ENCODE results near the gene TBKBP1. TPM values are rescaled to one million over a fixed set of nuclear protein-coding genes. Genes with fewer than 3 reads are reported as not detected.

Gene TBKBP1
- total RNA-seq, 4 donors from 2014 or later, result 8.2 to 11.0 (median 10.0) TPM

DNA sequence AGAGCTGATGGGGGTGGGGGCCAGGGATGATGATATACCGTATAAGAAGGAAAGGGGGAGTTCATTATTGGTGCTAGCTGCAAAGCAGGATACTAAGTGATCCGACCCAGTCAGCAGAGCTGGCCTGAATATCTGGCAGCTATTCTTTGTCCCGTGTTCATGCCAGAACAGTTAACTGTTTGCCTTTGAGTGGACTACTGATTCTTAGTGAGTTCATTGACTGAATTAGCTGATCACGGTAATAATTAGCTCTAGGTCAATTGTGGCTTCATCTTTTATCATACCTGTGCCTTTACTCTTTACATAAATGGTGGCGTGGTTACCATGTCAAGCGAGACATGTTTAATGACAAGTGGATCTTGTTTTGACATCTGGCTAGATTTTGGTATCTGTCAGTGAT is 39.0 kb upstream of the TBKBP1 start:
- intact Hi-C loops (cut with DNase I), result no loop called here
- Histone ChIP-seq H3K36me3 (peaks cover 63 to 66% of the 10 kb centered on the region in 2 donors), H3K27me3 (no peaks in the 10 kb centered on the region), H3K4me1 (peaks cover 4 to 9% of the 10 kb centered on the region in 2 donors), H3K27ac (no peak overlapping the region), H3K9me3 (no peaks in the 10 kb centered on the region), H3K4me3 (replicated peaks in 1 of 3) (no peak overlapping the region)
- WGBS, 2 donors, result 69 to 73% methylated on average over 6 of the region's 6 CpGs
- TF ChIP-seq POLR2A (IDR thresholded peaks at IDR 0.05), result no peak
- TF ChIP-seq, protein P1, sequence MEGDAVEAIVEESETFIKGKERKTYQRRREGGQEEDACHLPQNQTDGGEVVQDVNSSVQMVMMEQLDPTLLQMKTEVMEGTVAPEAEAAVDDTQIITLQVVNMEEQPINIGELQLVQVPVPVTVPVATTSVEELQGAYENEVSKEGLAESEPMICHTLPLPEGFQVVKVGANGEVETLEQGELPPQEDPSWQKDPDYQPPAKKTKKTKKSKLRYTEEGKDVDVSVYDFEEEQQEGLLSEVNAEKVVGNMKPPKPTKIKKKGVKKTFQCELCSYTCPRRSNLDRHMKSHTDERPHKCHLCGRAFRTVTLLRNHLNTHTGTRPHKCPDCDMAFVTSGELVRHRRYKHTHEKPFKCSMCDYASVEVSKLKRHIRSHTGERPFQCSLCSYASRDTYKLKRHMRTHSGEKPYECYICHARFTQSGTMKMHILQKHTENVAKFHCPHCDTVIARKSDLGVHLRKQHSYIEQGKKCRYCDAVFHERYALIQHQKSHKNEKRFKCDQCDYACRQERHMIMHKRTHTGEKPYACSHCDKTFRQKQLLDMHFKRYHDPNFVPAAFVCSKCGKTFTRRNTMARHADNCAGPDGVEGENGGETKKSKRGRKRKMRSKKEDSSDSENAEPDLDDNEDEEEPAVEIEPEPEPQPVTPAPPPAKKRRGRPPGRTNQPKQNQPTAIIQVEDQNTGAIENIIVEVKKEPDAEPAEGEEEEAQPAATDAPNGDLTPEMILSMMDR (IDR thresholded peaks at IDR 0.05), result no peak
- no peak for DNase-seq

DNA sequence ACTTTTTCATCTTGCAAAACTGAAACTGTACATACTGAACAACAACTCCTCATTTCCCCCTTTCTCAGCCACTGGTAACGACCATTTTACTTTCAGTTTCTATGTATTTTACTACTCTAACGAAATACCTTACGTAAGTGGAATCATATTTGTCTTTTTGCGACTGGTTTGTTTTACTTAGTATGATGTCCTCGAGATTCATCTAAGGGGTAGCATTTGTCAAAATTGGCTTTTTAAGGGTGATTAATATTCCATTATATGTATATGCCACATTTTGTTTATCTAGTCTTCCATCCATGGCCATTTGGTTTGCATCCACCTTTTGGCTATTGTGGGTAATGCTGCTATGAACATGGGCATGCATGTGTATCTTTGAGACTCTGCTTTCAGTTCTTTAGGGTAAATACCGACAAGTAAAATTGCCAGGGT is 33.9 kb upstream of the TBKBP1 start:
- no peaks in the 10 kb centered on the region for H3K4me1 ChIP-seq
- H3K9me3 ChIP-seq, result no peaks in the 10 kb centered on the region
- no peak for TF ChIP-seq POLR2A (IDR thresholded peaks at IDR 0.05)
- TF ChIP-seq, protein P1 (IDR thresholded peaks at IDR 0.05), result no peak
- no peak overlapping the region for H3K27ac ChIP-seq
- H3K4me3 ChIP-seq (replicated peaks in 1 of 3), result no peak overlapping the region
- WGBS, 2 donors, result 70 to 72% methylated on average over 6 of the region's 6 CpGs
- H3K27me3 ChIP-seq, result no peaks in the 10 kb centered on the region
- peaks cover 69 to 80% of the 10 kb centered on the region in 2 donors for H3K36me3 ChIP-seq
- intact Hi-C loops (cut with DNase I), result loop anchor here (10.0 kb wide), 1 partner anchor 145 kb away; no protein-coding TSS in a partner anchor
- DNase-seq, result no peak

DNA sequence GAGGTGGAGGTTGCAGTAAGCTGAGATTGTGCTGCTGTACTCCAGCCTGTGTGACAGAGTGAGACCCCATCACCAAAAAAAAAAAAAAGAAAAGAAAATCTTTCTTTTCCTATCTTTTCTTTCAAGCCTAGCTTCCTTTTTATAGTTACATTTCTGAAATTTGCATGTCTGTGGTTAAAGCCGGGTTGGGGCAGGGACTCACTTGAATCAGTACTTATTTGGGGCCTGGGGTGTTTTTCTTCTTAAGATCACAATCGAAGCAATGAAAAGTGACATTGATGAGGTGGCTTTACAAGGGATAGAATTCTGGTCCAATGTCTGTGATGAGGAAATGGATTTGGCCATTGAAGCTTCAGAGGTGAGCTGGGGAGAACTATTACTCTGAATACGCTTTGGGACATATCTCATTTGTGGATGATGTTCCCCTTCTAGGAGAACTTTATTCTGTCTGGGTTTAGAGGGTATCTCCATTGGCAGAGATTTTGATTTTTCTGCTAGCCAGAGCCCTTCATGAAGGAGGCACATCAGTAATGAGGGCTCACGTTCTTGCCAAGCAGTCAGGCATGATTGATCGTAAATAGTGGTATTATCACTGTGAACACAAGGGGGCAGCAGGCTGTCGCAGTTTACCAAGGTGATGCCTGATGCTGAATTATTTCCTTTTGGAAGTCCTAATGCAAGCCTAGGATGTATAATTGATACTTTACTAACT is 29.9 kb upstream of the TBKBP1 start:
- Histone ChIP-seq H3K27ac (no peak overlapping the region), H3K9me3 (no peaks in the 10 kb centered on the region), H3K27me3 (no peaks in the 10 kb centered on the region), H3K4me1 (no peaks in the 10 kb centered on the region), H3K36me3 (peaks cover 70 to 82% of the 10 kb centered on the region in 2 donors), H3K4me3 (replicated peaks in 1 of 3) (no peak overlapping the region)
- intact Hi-C loops (cut with DNase I), result loop anchor here (10.0 kb wide), 1 partner anchor 141 kb away; no protein-coding TSS in a partner anchor
- no peak for TF ChIP-seq POLR2A (IDR thresholded peaks at IDR 0.05)
- TF ChIP-seq, protein P1 (IDR thresholded peaks at IDR 0.05), result peak; percentile 43 to 78 (median 73)
- WGBS, 2 donors, result 45 to 48% methylated on average over 6 of the region's 6 CpGs
- peak; percentile 64 to 71 for DNase-seq

DNA sequence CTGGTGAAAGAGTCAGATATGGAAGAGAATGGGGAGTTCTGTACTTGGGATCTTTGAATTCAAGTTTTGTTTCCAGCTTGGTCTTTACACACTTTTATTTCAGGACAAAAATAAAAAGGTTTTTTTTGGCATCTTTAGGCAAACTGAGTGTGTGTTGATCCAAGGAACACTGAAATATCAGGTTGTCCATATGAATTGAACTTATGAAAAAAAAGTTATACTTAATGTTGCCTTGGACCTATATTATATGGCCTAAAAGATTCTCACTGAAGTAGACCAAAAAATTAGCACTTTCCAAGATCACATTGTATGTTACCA is 29.4 kb upstream of the TBKBP1 start:
- intact Hi-C loops (cut with DNase I), result loop anchor here (10.0 kb wide), 1 partner anchor 140 kb away; no protein-coding TSS in a partner anchor
- Histone ChIP-seq H3K27me3 (no peaks in the 10 kb centered on the region), H3K9me3 (no peaks in the 10 kb centered on the region), H3K36me3 (peaks cover 70 to 82% of the 10 kb centered on the region in 2 donors), H3K4me1 (no peaks in the 10 kb centered on the region), H3K4me3 (replicated peaks in 1 of 3) (no peak overlapping the region), H3K27ac (no peak overlapping the region)
- TF ChIP-seq POLR2A (IDR thresholded peaks at IDR 0.05), result no peak
- TF ChIP-seq, protein P1 (IDR thresholded peaks at IDR 0.05), result no peak
- DNase-seq, result no peak

DNA sequence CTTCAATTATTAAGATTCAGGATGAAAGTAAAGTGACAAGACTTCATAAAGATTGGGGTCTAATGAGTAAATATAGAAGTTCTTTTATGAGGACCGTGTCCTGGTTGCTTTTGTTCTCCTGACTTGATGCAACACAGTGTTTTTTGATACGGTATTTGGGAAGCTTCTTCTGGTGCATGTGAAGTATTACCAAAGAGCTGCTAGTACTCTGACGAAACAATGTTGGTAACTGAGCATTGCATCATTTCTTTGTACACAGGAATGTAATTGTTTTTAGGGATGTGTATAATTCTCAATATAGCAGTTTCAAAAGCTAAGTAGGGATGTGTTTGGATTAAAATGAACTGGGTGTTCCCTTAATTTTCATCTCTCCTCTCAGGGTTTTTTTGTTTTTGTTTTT is 28.3 kb upstream of the TBKBP1 start:
- Histone ChIP-seq H3K4me3 (replicated peaks in 1 of 3) (no peak overlapping the region), H3K36me3 (peaks cover 78 to 88% of the 10 kb centered on the region in 2 donors), H3K9me3 (no peaks in the 10 kb centered on the region), H3K27ac (no peak overlapping the region), H3K27me3 (no peaks in the 10 kb centered on the region), H3K4me1 (no peaks in the 10 kb centered on the region)
- WGBS, 2 donors, result 87 to 88% methylated on average over 3 of the region's 3 CpGs
- intact Hi-C loops (cut with DNase I), result loop anchor here (10.0 kb wide), 1 partner anchor 139 kb away; no protein-coding TSS in a partner anchor
- TF ChIP-seq, protein P1 (IDR thresholded peaks at IDR 0.05), result no peak
- TF ChIP-seq POLR2A (IDR thresholded peaks at IDR 0.05), result no peak
- DNase-seq, result no peak

Data from thyroid gland (tissue), 4 donors.